Aorta (tissue), 5 donors: ENCODE measurements around the gene CBFB. TPM values are rescaled to one million over a fixed set of nuclear protein-coding genes. Genes with fewer than 3 reads are reported as not detected.

Experiments used
- ATAC-seq: fragments of 200-7000 bp; cut with Tn5 transposase; one replicate; pipeline ENCODE4 v1.9.1; 2022; ENCODE audit warnings: moderate library complexity; ENCODE audit not compliant: low FRiP score
- DNase-seq, 2 donors: peaks; one replicate each; pipeline ENCODE4 v3.0.0-alpha.2; 2020
- H3K27ac ChIP-seq, 2 donors: one replicate each; pipeline ENCODE4 v1.5.1; 2013; ENCODE audit warnings: low read length in 2 of 2, mild to moderate bottlenecking in 2 of 2, moderate library complexity in 2 of 2, control low read depth in 1 of 2, inconsistent platforms in 1 of 2, low read depth in 1 of 2
- H3K27me3 ChIP-seq, 2 donors: one replicate each; pipeline ENCODE4 v1.6.1; 2013; ENCODE audit warnings: control low read depth in 1 of 2, low read length in 1 of 2, mild to moderate bottlenecking in 1 of 2, moderate library complexity in 1 of 2; ENCODE audit not compliant: insufficient read depth in 2 of 2, control insufficient read depth in 1 of 2
- H3K36me3 ChIP-seq, 2 donors: one replicate each; pipeline ENCODE4 v1.6.1; 2013; ENCODE audit warnings: control low read depth in 1 of 2, low read length in 1 of 2, mild to moderate bottlenecking in 1 of 2; ENCODE audit not compliant: insufficient read depth in 2 of 2, control insufficient read depth in 1 of 2
- H3K4me1 ChIP-seq, 2 donors: one replicate each; pipeline ENCODE4 v1.6.1; 2013; ENCODE audit warnings: low read length in 2 of 2, control low read depth in 1 of 2, mild to moderate bottlenecking in 1 of 2, moderate library complexity in 1 of 2; ENCODE audit not compliant: insufficient read depth in 2 of 2, control insufficient read depth in 1 of 2
- H3K4me3 ChIP-seq, 2 donors: one replicate each; pipeline ENCODE4 v1.5.1; 2013; ENCODE audit warnings: low read length in 2 of 2, control low read depth in 1 of 2, mild to moderate bottlenecking in 1 of 2
- H3K9me3 ChIP-seq: one replicate; pipeline ENCODE4 v1.6.1; 2013; ENCODE audit warnings: mild to moderate bottlenecking, low read length; ENCODE audit not compliant: control insufficient read depth
- whole genome bisulfite sequencing, 2 donors: extraction: QIAGEN DNeasy Blood & Tissue Kit; methylation state at CpG; one replicate each; pipeline ENCODE4 v1.1.7; 2013; 5-methylcytosine and 5-hydroxymethylcytosine counted together
- intact Hi-C, 2 donors: fragments of 100-400 bp; cut with DNase I; formaldehyde crosslinking; loops; one replicate each; pipeline versions ENCODE4 v1.14.2 to v1.15.0; 2022
- polyA plus RNA-seq, 2 donors: library from polyadenylated mRNA; stranded (reverse); fragments of 200-250 nt; gene quantifications; one replicate each; pipeline ENCODE4 v1.2.3, GENCODE V29; 2013
- total RNA-seq, 2 donors: library from RNA; stranded (reverse); fragmentation: NEBNext Ultra II Directional; extraction: Animal tissue kit (Norgen Biotek cat#: 25700); gene quantifications; one replicate each; pipeline ENCODE4 v1.2.1, GENCODE V29; 2021
- donor health status: healthy with polysubstance abuse.
- donor health status: Bipolar disorder and iron deficiency.
- donor health status: DM: no; HTN: no; CAD: no.
- donor health status: DM: no; HTN: no; CAD: no.
- donor health status: DM: yes; HTN: yes; CAD: no.

Gene CBFB
- total and polyA plus RNA-seq, 4 donors, result 12.0 to 67.3 (median 28.6) TPM

DNA sequence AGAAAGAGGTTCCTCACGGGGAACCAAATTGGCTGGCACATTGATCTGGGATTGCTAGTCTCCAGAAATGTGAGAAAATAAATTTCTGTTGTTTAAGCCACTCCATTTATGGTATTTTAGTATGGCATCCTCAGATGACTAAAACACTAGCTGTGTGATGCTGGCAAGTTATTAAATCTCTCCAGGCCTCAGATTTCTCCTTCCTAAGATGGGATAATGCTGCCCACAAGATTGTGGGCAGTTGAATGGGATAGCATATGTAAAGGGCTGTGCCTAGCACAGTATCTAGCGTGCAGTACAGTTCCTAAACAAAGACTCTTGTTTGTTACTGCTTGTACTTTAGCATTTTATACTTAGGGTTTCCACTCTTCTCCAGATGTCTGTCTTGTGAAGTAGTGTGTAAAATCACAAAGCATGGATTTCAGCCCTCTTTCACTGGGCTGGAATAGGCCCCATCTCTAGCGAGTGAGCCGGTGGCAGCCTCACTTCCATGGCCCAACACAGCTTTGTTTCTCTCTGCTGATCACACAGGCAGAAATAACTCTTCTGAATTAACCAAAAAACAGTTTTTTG lies 42.6 kb downstream of the CBFB start:
- ATAC-seq (no peak), DNase-seq (no peak)
- 87 to 92% methylated on average over 4 of the region's 4 CpGs for WGBS, 2 donors
- no peaks in the 10 kb centered on the region for H3K9me3 ChIP-seq
- H3K27ac ChIP-seq, result no peak overlapping the region
- H3K4me3 ChIP-seq, result no peak overlapping the region
- no peaks in the 10 kb centered on the region for H3K4me1 ChIP-seq
- H3K36me3 ChIP-seq, result peaks cover 4% of the 10 kb centered on the region in 2 donors
- intact Hi-C loops, result no loop called here
- H3K27me3 ChIP-seq, result no peaks in the 10 kb centered on the region

- ATAC-seq, result no peak
- 99 to 100% methylated on average over 2 of the region's 2 CpGs for WGBS, 2 donors
- H3K36me3 ChIP-seq, result peaks cover 1 to 4% of the 10 kb centered on the region in 2 donors
- no peaks in the 10 kb centered on the region for H3K9me3 ChIP-seq
- H3K4me1 ChIP-seq, result no peaks in the 10 kb centered on the region
- no peaks in the 10 kb centered on the region for H3K27me3 ChIP-seq
- H3K4me3 ChIP-seq, result no peak overlapping the region
- no peak overlapping the region for H3K27ac ChIP-seq
- no peak for DNase-seq
- intact Hi-C loops, result no loop called here
Observed at GRCh38 chr16:67075331-67075730, 46.4 kb downstream of the CBFB start.

GRCh38 chr16:67077871-67078270 lies 48.9 kb downstream of the CBFB start:
- no peaks in the 10 kb centered on the region for H3K9me3 ChIP-seq
- peaks cover 1 to 4% of the 10 kb centered on the region in 2 donors for H3K36me3 ChIP-seq
- H3K27ac ChIP-seq, result no peak overlapping the region
- no peaks in the 10 kb centered on the region for H3K27me3 ChIP-seq
- ATAC-seq (no peak), DNase-seq (no peak)
- no peaks in the 10 kb centered on the region for H3K4me1 ChIP-seq
- no peak overlapping the region for H3K4me3 ChIP-seq
- 80 to 88% methylated on average over 4 of the region's 4 CpGs for WGBS, 2 donors
- intact Hi-C loops, result no loop called here

- Histone ChIP-seq H3K9me3 (no peaks in the 10 kb centered on the region), H3K27me3 (no peaks in the 10 kb centered on the region), H3K4me1 (peaks cover 0 to 3% of the 10 kb centered on the region in 2 donors), H3K27ac (no peak overlapping the region), H3K36me3 (peaks cover 0 to 1% of the 10 kb centered on the region in 2 donors), H3K4me3 (no peak overlapping the region)
- intact Hi-C loops, result loop anchor here in 1 of 2 donors (10.0 kb wide), 1 partner anchor 47 kb away; no protein-coding TSS in a partner anchor
- WGBS, 2 donors, result 85 to 90% methylated on average over 6 of the region's 6 CpGs
- DNase-seq (no peak), ATAC-seq (no peak)
Observed at GRCh38 chr16:67082100-67082499, 53.2 kb downstream of the CBFB start.

GRCh38 chr16:67082891-67083290 lies 53.9 kb downstream of the CBFB start:
- peaks cover 0 to 1% of the 10 kb centered on the region in 2 donors for H3K36me3 ChIP-seq
- no peak overlapping the region for H3K4me3 ChIP-seq
- intact Hi-C loops, result loop anchor here in 1 of 2 donors (10.0 kb wide), 1 partner anchor 48 kb away; no protein-coding TSS in a partner anchor
- H3K27me3 ChIP-seq, result no peaks in the 10 kb centered on the region
- 82 to 87% methylated on average over 1 of the region's 1 CpG for WGBS, 2 donors
- ATAC-seq, result no peak
- no peak for DNase-seq
- H3K4me1 ChIP-seq, result peaks cover 0 to 3% of the 10 kb centered on the region in 2 donors
- no peak overlapping the region for H3K27ac ChIP-seq
- no peaks in the 10 kb centered on the region for H3K9me3 ChIP-seq

GRCh38 chr16:67084345-67085028 lies 55.5 kb downstream of the CBFB start:
- peaks cover 0 to 3% of the 10 kb centered on the region in 2 donors for H3K4me1 ChIP-seq
- intact Hi-C loops, result loop anchor here in 1 of 2 donors (10.0 kb wide), 1 partner anchor 50 kb away; no protein-coding TSS in a partner anchor
- no peaks in the 10 kb centered on the region for H3K27me3 ChIP-seq
- no peak for ATAC-seq
- no peaks in the 10 kb centered on the region for H3K9me3 ChIP-seq
- H3K4me3 ChIP-seq, result no peak overlapping the region
- 93 to 95% methylated on average over 4 of the region's 4 CpGs for WGBS, 2 donors
- no peak for DNase-seq
- no peak overlapping the region for H3K27ac ChIP-seq
- H3K36me3 ChIP-seq, result peaks cover 0 to under 1% of the 10 kb centered on the region in 2 donors

- no peak overlapping the region for H3K4me3 ChIP-seq
- H3K27ac ChIP-seq, result no peak overlapping the region
- ATAC-seq (no peak), DNase-seq (no peak)
- no peaks in the 10 kb centered on the region for H3K27me3 ChIP-seq
- intact Hi-C loops, result loop anchor here in 1 of 2 donors (10.0 kb wide), 1 partner anchor 52 kb away; no protein-coding TSS in a partner anchor
- H3K36me3 ChIP-seq, result no peaks in the 10 kb centered on the region
- H3K4me1 ChIP-seq, result peaks cover 0 to 5% of the 10 kb centered on the region in 2 donors
- H3K9me3 ChIP-seq, result no peaks in the 10 kb centered on the region
Observed at GRCh38 chr16:67086822-67087221, 57.9 kb downstream of the CBFB start.

DNA sequence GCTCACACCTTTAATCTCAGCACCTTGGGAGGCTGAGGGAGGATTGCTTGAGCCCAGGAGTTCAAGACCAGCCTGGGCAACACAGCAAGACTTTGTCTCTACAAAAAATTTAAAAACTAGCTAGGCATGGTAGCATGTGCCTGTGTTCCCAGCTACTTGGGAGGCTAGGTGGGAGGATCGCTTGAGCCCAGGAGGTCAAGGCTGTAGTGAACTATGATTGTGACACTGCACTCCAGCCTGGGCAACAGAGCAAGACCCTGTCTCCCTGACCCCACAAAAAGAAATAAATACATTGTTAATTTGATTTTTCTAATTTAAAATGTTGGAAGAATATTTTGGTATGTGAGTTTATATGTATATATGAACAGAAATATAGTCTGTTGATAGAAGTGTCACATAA lies 58.3 kb downstream of the CBFB start:
- no peak overlapping the region for H3K4me3 ChIP-seq
- H3K4me1 ChIP-seq, result peaks cover 0 to 5% of the 10 kb centered on the region in 2 donors
- no peaks in the 10 kb centered on the region for H3K27me3 ChIP-seq
- ATAC-seq (no peak), DNase-seq (no peak)
- 97 to 100% methylated on average over 1 of the region's 1 CpG for WGBS, 2 donors
- H3K36me3 ChIP-seq, result no peaks in the 10 kb centered on the region
- intact Hi-C loops, result loop anchor here in 1 of 2 donors (10.0 kb wide), 1 partner anchor 52 kb away; no protein-coding TSS in a partner anchor
- no peak overlapping the region for H3K27ac ChIP-seq
- no peaks in the 10 kb centered on the region for H3K9me3 ChIP-seq

GRCh38 chr16:67087803-67088202 lies 58.9 kb downstream of the CBFB start:
- no peak for DNase-seq
- no peak for ATAC-seq
- no peak overlapping the region for H3K27ac ChIP-seq
- H3K4me1 ChIP-seq, result peaks cover 0 to 5% of the 10 kb centered on the region in 2 donors
- H3K4me3 ChIP-seq, result no peak overlapping the region
- intact Hi-C loops, result loop anchor here in 1 of 2 donors (10.0 kb wide), 1 partner anchor 53 kb away; no protein-coding TSS in a partner anchor
- no peaks in the 10 kb centered on the region for H3K9me3 ChIP-seq
- no peaks in the 10 kb centered on the region for H3K27me3 ChIP-seq
- H3K36me3 ChIP-seq, result no peaks in the 10 kb centered on the region
